Keratinocyte (primary cell): ENCODE data around the gene SIAH2. TPM values are rescaled to one million over a fixed set of nuclear protein-coding genes. Genes with fewer than 3 reads are reported as not detected.
A peak's percentile ranks its signal among the peaks of the same experiment; 100 is the strongest.

Experiments
- DNase-seq: peaks from one replicate; pipeline ENCODE4 v3.0.0-alpha.2; 2011; ENCODE audit warnings: low read depth, missing footprints, low spot score
- FAIRE-seq: peaks from 2 replicates; lab custom pipeline; 2011; peaks lifted over from hg19 to GRCh38; lab: Jason Lieb, UNC
- H2AFZ ChIP-seq: 2 replicates; pipeline ENCODE4 v1.6.0; 2012; ENCODE audit warnings: low read length, control low read depth, inconsistent platforms; ENCODE audit not compliant: control insufficient read depth
- H3K27ac ChIP-seq: 2 replicates; pipeline ENCODE4 v1.5.1; 2011; ENCODE audit warnings: low read length; ENCODE audit not compliant: control insufficient read depth, insufficient read depth
- H3K27me3 ChIP-seq: 3 replicates; pipeline ENCODE4 v1.6.0; 2011; ENCODE audit warnings: low read length; ENCODE audit not compliant: control insufficient read depth, insufficient read depth; ENCODE audit errors: extremely low read depth
- H3K36me3 ChIP-seq, 2 experiments: 2 replicates in 1 of 2; 3 replicates in 1 of 2; pipeline ENCODE4 v1.5.1; 2011; ENCODE audit warnings: low read length in 2 of 2, mild to moderate bottlenecking in 1 of 2; ENCODE audit not compliant: control insufficient read depth in 2 of 2, insufficient read depth in 2 of 2; ENCODE audit errors: extremely low read depth in 1 of 2
- H3K4me1 ChIP-seq: 3 replicates; pipeline ENCODE4 v1.5.1; 2011; ENCODE audit warnings: low read length; ENCODE audit not compliant: control insufficient read depth, insufficient read depth; ENCODE audit errors: extremely low read depth
- H3K4me2 ChIP-seq: 3 replicates; pipeline ENCODE4 v1.6.0; 2011; ENCODE audit warnings: low read depth, low read length; ENCODE audit not compliant: control insufficient read depth, insufficient read depth; ENCODE audit errors: extremely low read depth
- H3K4me3 ChIP-seq, 3 experiments: fragments of 200-600 bp in 1 of 3; sonication (generic) in 1 of 3; 2 replicates in 2 of 3; 3 replicates in 1 of 3; pipeline ENCODE4 v1.5.1; 2011 to 2016; ENCODE audit warnings: low read length in 3 of 3, mild to moderate bottlenecking in 3 of 3, control low read depth in 2 of 3, inconsistent platforms in 1 of 3, low read depth in 1 of 3, mixed read lengths in 1 of 3, mixed run types in 1 of 3, moderate library complexity in 1 of 3; ENCODE audit not compliant: control insufficient read depth in 2 of 3, insufficient read depth in 2 of 3; ENCODE audit errors: extremely low read depth in 1 of 3
- H3K79me2 ChIP-seq: 2 replicates; pipeline ENCODE4 v1.6.0; 2012; ENCODE audit warnings: low read length; ENCODE audit not compliant: control insufficient read depth, insufficient read depth
- H3K9ac ChIP-seq: 3 replicates; pipeline ENCODE4 v1.6.0; 2011; ENCODE audit warnings: low read length; ENCODE audit not compliant: control insufficient read depth, insufficient read depth; ENCODE audit errors: extremely low read depth
- H3K9me1 ChIP-seq: 3 replicates; pipeline ENCODE4 v1.6.0; 2011; ENCODE audit warnings: low read length; ENCODE audit not compliant: control insufficient read depth, insufficient read depth; ENCODE audit errors: extremely low read depth
- H3K9me3 ChIP-seq: 2 replicates; pipeline ENCODE4 v1.5.1; 2012; ENCODE audit warnings: low read depth, low read length; ENCODE audit not compliant: control insufficient read depth
- H4K20me1 ChIP-seq: 3 replicates; pipeline ENCODE4 v1.6.0; 2011; ENCODE audit warnings: low read length; ENCODE audit not compliant: control insufficient read depth, insufficient read depth; ENCODE audit errors: extremely low read depth
- EZH2 ChIP-seq: IDR thresholded peaks from one replicate; pipeline ENCODE4 v1.6.1; 2012; ENCODE audit warnings: inconsistent platforms, mild to moderate bottlenecking, low read length, moderate library complexity
- dilution Hi-C: fragments of 300-500 bp; cut with MboI; formaldehyde crosslinking; loops from one replicate; pipeline ENCODE4 v1.7.0; 2020; ENCODE audit warnings: low sequenced_read_pairs; ENCODE audit not compliant: extremely low pct_ligation_motif_present
- polyA plus RNA-seq, 5 experiments: library from polyadenylated mRNA; depleted of rRNA in 3 of 5; stranded (reverse) in 3 of 5; stranded (forward) in 1 of 5; unstranded in 1 of 5; fragments of >200 nt; gene quantifications; 1 replicate in 1 of 5; 2 replicates in 3 of 5; 3 replicates in 1 of 5; pipeline versions ENCODE4 v1.2.1 to v1.2.3, GENCODE V29; 2011 to 2012; ENCODE audit warnings: missing spikeins in 2 of 5, low read depth in 1 of 5, low replicate concordance in 1 of 5
- TF ChIP-seq, protein P1 (sequence below), 3 experiments: IDR thresholded peaks in 1 of 3; conservative IDR thresholded peaks in 1 of 3; optimal IDR thresholded peaks in 1 of 3; 2 replicates in 2 of 3; 3 replicates in 1 of 3; pipeline versions ENCODE3 to v1.5.1; 2011; ENCODE audit warnings: low read length in 3 of 3, mild to moderate bottlenecking in 3 of 3, moderate library complexity in 2 of 3, control low read depth in 1 of 3, inconsistent platforms in 1 of 3; ENCODE audit not compliant: insufficient read depth in 2 of 3; ENCODE audit errors: extremely low read depth in 1 of 3

SIAH2 gene
- polyA plus RNA-seq, 1 donor (not counting 4 experiments of a cell fraction or from before 2014, with no cell fraction given) = 44.8 TPM

DNA sequence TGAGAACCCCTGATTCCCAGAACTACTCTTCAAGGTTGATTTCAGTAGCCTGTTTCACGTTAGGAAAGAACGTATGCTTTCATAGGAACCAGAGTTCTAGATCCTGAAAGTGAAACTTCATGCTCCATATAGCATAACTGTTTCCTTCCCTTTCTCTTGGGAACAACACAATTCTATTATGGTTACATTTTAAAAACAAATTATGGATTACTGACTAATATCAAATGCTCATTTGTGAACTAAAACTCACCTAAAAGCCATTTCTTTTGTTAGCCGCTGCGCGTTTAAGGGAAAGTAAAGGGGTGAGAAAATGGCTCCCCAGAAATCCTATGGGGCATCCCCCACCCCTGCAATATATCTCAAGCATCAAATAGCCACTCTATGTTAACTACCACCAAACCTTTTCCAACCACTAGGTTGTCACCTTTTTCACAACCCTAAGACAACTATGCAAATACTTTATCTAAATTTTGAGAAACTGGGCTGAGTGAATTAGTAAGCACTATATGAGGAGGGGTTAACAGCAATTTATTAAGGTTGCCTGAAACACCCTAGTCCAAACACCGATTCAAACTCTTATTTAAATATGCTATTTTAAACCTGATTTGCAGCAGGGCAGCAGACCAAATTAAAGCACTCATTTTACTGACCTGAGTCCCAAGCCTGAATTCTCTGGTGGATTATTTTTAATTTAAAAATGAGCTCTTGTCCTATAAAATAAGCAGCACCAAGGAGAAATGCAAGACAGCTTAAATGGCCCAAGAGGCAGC is 2.4 kb downstream of the SIAH2 start:
- peak overlapping the region; percentile 90 for H3K27ac ChIP-seq
- peak overlapping the region; percentile 98 for H3K9ac ChIP-seq
- TF ChIP-seq, protein P1, sequence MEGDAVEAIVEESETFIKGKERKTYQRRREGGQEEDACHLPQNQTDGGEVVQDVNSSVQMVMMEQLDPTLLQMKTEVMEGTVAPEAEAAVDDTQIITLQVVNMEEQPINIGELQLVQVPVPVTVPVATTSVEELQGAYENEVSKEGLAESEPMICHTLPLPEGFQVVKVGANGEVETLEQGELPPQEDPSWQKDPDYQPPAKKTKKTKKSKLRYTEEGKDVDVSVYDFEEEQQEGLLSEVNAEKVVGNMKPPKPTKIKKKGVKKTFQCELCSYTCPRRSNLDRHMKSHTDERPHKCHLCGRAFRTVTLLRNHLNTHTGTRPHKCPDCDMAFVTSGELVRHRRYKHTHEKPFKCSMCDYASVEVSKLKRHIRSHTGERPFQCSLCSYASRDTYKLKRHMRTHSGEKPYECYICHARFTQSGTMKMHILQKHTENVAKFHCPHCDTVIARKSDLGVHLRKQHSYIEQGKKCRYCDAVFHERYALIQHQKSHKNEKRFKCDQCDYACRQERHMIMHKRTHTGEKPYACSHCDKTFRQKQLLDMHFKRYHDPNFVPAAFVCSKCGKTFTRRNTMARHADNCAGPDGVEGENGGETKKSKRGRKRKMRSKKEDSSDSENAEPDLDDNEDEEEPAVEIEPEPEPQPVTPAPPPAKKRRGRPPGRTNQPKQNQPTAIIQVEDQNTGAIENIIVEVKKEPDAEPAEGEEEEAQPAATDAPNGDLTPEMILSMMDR (optimal IDR thresholded peaks at IDR 0.05 in 1 of 3, IDR thresholded peaks at IDR 0.05 in 1 of 3, conservative IDR thresholded peaks at IDR 0.05 in 1 of 3; ENCODE audit: extremely low read depth in 1 of 3, insufficient read depth in 2 of 3, low read length in 3 of 3) = no peak
- TF ChIP-seq EZH2 = no peak
- no peak overlapping the region for H2AFZ ChIP-seq
- peaks cover 67% of the 10 kb centered on the region for H3K79me2 ChIP-seq
- no peaks in the 10 kb centered on the region for H3K27me3 ChIP-seq
- no peak for FAIRE-seq
- peaks cover 3 to 20% of the 10 kb centered on the region in 2 experiments for H3K36me3 ChIP-seq
- dilution Hi-C loops = no loop called here
- peaks cover 2% of the 10 kb centered on the region for H4K20me1 ChIP-seq
- no peaks in the 10 kb centered on the region for H3K9me3 ChIP-seq
- H3K4me3 ChIP-seq = peak overlapping the region; percentile 84 to 93 (median 85)
- H3K9me1 ChIP-seq = peaks cover 3% of the 10 kb centered on the region
- peak overlapping the region; percentile 97 for H3K4me2 ChIP-seq
- no peak for DNase-seq
- peaks cover 35% of the 10 kb centered on the region for H3K4me1 ChIP-seq

DNA sequence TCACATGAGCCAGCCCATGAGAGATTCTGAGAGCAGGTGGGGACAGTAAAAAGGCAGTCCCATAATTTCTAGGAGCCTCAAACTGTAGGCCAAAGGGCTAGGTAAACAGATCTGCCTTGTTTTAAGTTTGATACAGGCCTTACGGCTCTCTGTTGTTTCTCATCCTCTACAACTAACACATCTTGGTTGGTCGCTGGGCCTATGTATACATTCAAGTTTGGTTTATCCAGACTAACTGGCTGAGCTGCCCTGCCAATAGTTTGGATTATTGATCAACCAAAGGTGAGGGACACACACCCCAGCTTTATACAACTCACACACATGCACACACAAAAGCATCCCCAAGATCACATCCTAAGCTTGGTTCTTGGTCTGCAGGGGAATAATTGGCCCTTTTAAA is 3.0 kb downstream of the SIAH2 start:
- Histone ChIP-seq H3K27me3 (no peaks in the 10 kb centered on the region), H3K4me2 (peak overlapping the region; percentile 97), H3K79me2 (peaks cover 71% of the 10 kb centered on the region), H3K36me3 (peaks cover 3 to 20% of the 10 kb centered on the region in 2 experiments), H3K4me3 (peak overlapping the region; percentile 84 to 93 (median 85)), H3K9me3 (no peaks in the 10 kb centered on the region), H2AFZ (no peak overlapping the region), H4K20me1 (peaks cover 2% of the 10 kb centered on the region), H3K9ac (peak overlapping the region; percentile 98), H3K9me1 (peaks cover 3% of the 10 kb centered on the region), H3K27ac (peak overlapping the region; percentile 90), H3K4me1 (peaks cover 35% of the 10 kb centered on the region)
- FAIRE-seq (no peak), DNase-seq (no peak)
- dilution Hi-C loops = no loop called here
- no peak for TF ChIP-seq EZH2
- TF ChIP-seq, protein P1 (optimal IDR thresholded peaks at IDR 0.05 in 1 of 3, IDR thresholded peaks at IDR 0.05 in 1 of 3, conservative IDR thresholded peaks at IDR 0.05 in 1 of 3; ENCODE audit: extremely low read depth in 1 of 3, insufficient read depth in 2 of 3, low read length in 3 of 3) = no peak
